A549 (cell line): Measurements from ENCODE around the gene TMEM259. TPM values are rescaled to one million over a fixed set of nuclear protein-coding genes. Genes with fewer than 3 reads are reported as not detected.
A peak's percentile ranks its signal among the peaks of the same experiment; 100 is the strongest.

Experiments used
- ATAC-seq, 2 experiments: fragments of 200-7000 bp in 1 of 2; fragments of >200 bp in 1 of 2; cut with Nextera tagmentation in 1 of 2; cut with Tn5 transposase in 1 of 2; 3 replicates each; pipeline versions ENCODE4 v1.8.0 to v1.9.1; 2018 to 2020; ENCODE audit warnings: mild to moderate bottlenecking in 1 of 2, moderate library complexity in 1 of 2
- CTCF ChIA-PET: fragments of 300-600 bp; sonication (Branson Sonifier 250); formaldehyde crosslinking; extraction: SDS; loops from one replicate; lab custom pipeline; 2021; ENCODE audit warnings: antibody characterized with exemption, inconsistent platforms; lab: Yijun Ruan, JAX
- POLR2A ChIA-PET: fragments of 350-600 bp; formaldehyde crosslinking; extraction: SDS; loops from one replicate; lab custom pipeline; 2021; ENCODE audit warnings: antibody characterized with exemption, inconsistent platforms; lab: Yijun Ruan, JAX
- DNase-seq, 2 experiments: peaks; one replicate each; pipeline versions ENCODE4 v3.0.0 to v3.0.0-alpha.2; 2011 to 2016; ENCODE audit warnings: low read depth in 1 of 2, low spot score in 1 of 2
- FAIRE-seq: peaks from 2 replicates; lab custom pipeline; 2011; peaks lifted over from hg19 to GRCh38; lab: Jason Lieb, UNC
- H3K27ac ChIP-seq, 2 experiments: fragments of >200 bp; sonication (Bioruptor Twin); formaldehyde crosslinking; 3 replicates each; pipeline ENCODE4 v1.5.1; 2016 to 2017
- H3K4me1 ChIP-seq: fragments of >200 bp; sonication (Bioruptor Twin); formaldehyde crosslinking; 3 replicates; pipeline ENCODE4 v1.6.1; 2016
- H3K4me2 ChIP-seq: fragments of >200 bp; sonication (Bioruptor Twin); formaldehyde crosslinking; 3 replicates; pipeline ENCODE4 v1.6.1; 2016
- H3K4me3 ChIP-seq: fragments of >200 bp; sonication (Bioruptor Twin); formaldehyde crosslinking; 3 replicates; pipeline ENCODE4 v1.5.1; 2016
- H3K9me3 ChIP-seq: fragments of >200 bp; sonication (Bioruptor Twin); formaldehyde crosslinking; 3 replicates; pipeline ENCODE4 v1.6.1; 2016
- BHLHE40 ChIP-seq: IDR thresholded peaks from 2 replicates; pipeline ENCODE4 v1.6.1; 2012; ENCODE audit warnings: low read depth, low read length, inconsistent platforms
- CBX8 ChIP-seq: fragments of 200-600 bp; sonication (generic); IDR thresholded peaks from 2 replicates; pipeline ENCODE4 v1.6.1; 2016
- CHD4 ChIP-seq: fragments of 200-600 bp; sonication (generic); IDR thresholded peaks from 2 replicates; pipeline ENCODE4 v1.6.1; 2016; ENCODE audit warnings: antibody characterized with exemption, mild to moderate bottlenecking, borderline replicate concordance
- E2F6 ChIP-seq: IDR thresholded peaks from 2 replicates; pipeline ENCODE4 v1.6.1; 2012; ENCODE audit warnings: low read depth, borderline replicate concordance
- EP300 ChIP-seq, 2 experiments: fragments of >200 bp; sonication (Bioruptor Twin); formaldehyde crosslinking; IDR thresholded peaks; 2 replicates in 1 of 2; 3 replicates in 1 of 2; pipeline ENCODE4 v1.6.1; 2016 to 2017
- FOSL2 ChIP-seq, 2 experiments: fragments of 450-650 bp in 1 of 2; fragments of >200 bp in 1 of 2; sonication (Bioruptor Twin) in 1 of 2; formaldehyde crosslinking; IDR thresholded peaks; 2 replicates each; pipeline versions ENCODE4 v1.5.0 to v1.6.1; 2016 to 2020; ENCODE audit warnings: mild to moderate bottlenecking in 1 of 2, moderate library complexity in 1 of 2
- HEYL ChIP-seq: fragments of 250-450 bp; sonication (Bioruptor Pico); IDR thresholded peaks from 2 replicates; pipeline ENCODE4 v1.8.0; 2021; ENCODE audit warnings: mild to moderate bottlenecking, moderate library complexity
- HOXB5 ChIP-seq: fragments of 250-450 bp; sonication (Bioruptor Pico); IDR thresholded peaks from 2 replicates; pipeline ENCODE4 v1.5.0; 2020; ENCODE audit warnings: mild to moderate bottlenecking, moderate library complexity
- MAX ChIP-seq: IDR thresholded peaks from 2 replicates; pipeline ENCODE4 v1.6.1; 2012
- NFE2L2 ChIP-seq: fragments of 150-350 bp; conservative IDR thresholded peaks from 2 replicates; pipeline ENCODE4 v1.6.1; 2014; ENCODE audit warnings: low read length
- NR3C1 ChIP-seq: fragments of >200 bp; sonication (Bioruptor Twin); formaldehyde crosslinking; IDR thresholded peaks from 3 replicates; pipeline ENCODE4 v1.6.1; 2017
- PBX3 ChIP-seq: IDR thresholded peaks from 2 replicates; pipeline ENCODE4 v1.6.1; 2012
- POLR2AphosphoS2 ChIP-seq: conservative IDR thresholded peaks from 2 replicates; pipeline ENCODE4 v1.6.1; 2012; ENCODE audit warnings: low read length, improper control_type of control experiment, inconsistent platforms
- RAD21 ChIP-seq, 2 experiments: fragments of >200 bp in 1 of 2; sonication (Bioruptor Twin) in 1 of 2; formaldehyde crosslinking in 1 of 2; IDR thresholded peaks in 1 of 2; conservative IDR thresholded peaks in 1 of 2; 2 replicates in 1 of 2; 3 replicates in 1 of 2; pipeline ENCODE4 v1.6.1; 2012 to 2018; ENCODE audit warnings: inconsistent platforms in 1 of 2
- TFCP2L1 ChIP-seq: fragments of 250-450 bp; sonication (Bioruptor Pico); IDR thresholded peaks from 2 replicates; pipeline ENCODE4 v1.5.0; 2021; ENCODE audit warnings: mild to moderate bottlenecking
- WGBS: methylation state at CpG from one replicate; pipeline ENCODE4 v1.1.6; 2017; ENCODE audit errors: missing lambda C conversion rate; 5-methylcytosine and 5-hydroxymethylcytosine counted together
- polyA plus RNA-seq, 4 experiments: library from polyadenylated mRNA; depleted of rRNA in 3 of 4; stranded (reverse); fragments of >200 nt; fragmentation: RNase III in 1 of 4; extraction: RNeasy Plus Mini Kit Qiagen cat#74134 plus additional on column Dnase treatment in 1 of 4; gene quantifications; 2 replicates in 3 of 4; 3 replicates in 1 of 4; pipeline ENCODE4 v1.2.3, GENCODE V29; 2011 to 2017

The TMEM259 gene
- polyA plus RNA-seq, 2 of the 4 experiments (the other 2 are of a cell fraction), result 45.6 to 78.3 TPM

- ChIA-PET CTCF (interaction anchor here (1.5 kb wide), 1 partner anchor 16 kb away, joined by 4 read pairs; no protein-coding TSS in a partner anchor), POLR2A (no interaction called here)
- no peak overlapping the region; the same call in 2 of the 3 replicates for H3K4me3 ChIP-seq
- DNase-seq, result no peak
- H3K4me2 ChIP-seq, result peak overlapping the region; percentile 30; the same call in 1 of the 3 replicates
- no peak overlapping the region for H3K27ac ChIP-seq
- H3K4me1 ChIP-seq, result peaks cover 22% of the 10 kb centered on the region; the same call in 2 of the 3 replicates
- no peak for TF ChIP-seq EP300 (IDR thresholded peaks at IDR 0.05)
- no peak for TF ChIP-seq NR3C1
- TF ChIP-seq FOSL2 (IDR thresholded peaks at IDR 0.05), result no peak
- no peak for TF ChIP-seq FOSL2 (CRISPR knock-in tag; IDR thresholded peaks at IDR 0.05)
- H3K9me3 ChIP-seq, result no peaks in the 10 kb centered on the region
- 20% methylated on average over 6 of the region's 6 CpGs for WGBS
- ATAC-seq, result no peak; a peak in 1 of 6 replicates
- FAIRE-seq, result no peak
Observed at GRCh38 chr19:998064-998463, 22.9 kb downstream of the TMEM259 start.

- DNase-seq (peak in 1 of 2 experiments; percentile 48), ATAC-seq (peak in 1 of 2 experiments; percentile 25; a peak in 3 of 6 replicates), FAIRE-seq (no peak)
- POLR2A ChIA-PET, result interaction anchor here (1.9 kb wide), 1 partner anchor 12 kb away, joined by 6 read pairs; the partner anchor contains the start of gene WDR18
- WGBS, result 34% methylated on average over 19 of the region's 64 CpGs
- peak; percentile 75 for TF ChIP-seq PBX3
- no peak for TF ChIP-seq FOSL2 (IDR thresholded peaks at IDR 0.05)
- peak; percentile 71 for TF ChIP-seq FOSL2 (CRISPR knock-in tag; IDR thresholded peaks at IDR 0.05)
- TF ChIP-seq RAD21 (conservative IDR thresholded peaks at IDR 0.05 in 1 of 2, IDR thresholded peaks at IDR 0.05 in 1 of 2), result no peak
- TF ChIP-seq E2F6, result peak; percentile 46; the same call in 1 of the 2 replicates
- peak; percentile 43; the same call in 1 of the 2 replicates for TF ChIP-seq MAX
- Histone ChIP-seq H3K4me3 (no peak overlapping the region), H3K27ac (peak overlapping the region in 1 of 2 experiments; percentile 32; a peak in 3 of 6 replicates), H3K4me1 (peaks cover 18% of the 10 kb centered on the region; the same call in 2 of the 3 replicates), H3K9me3 (no peaks in the 10 kb centered on the region), H3K4me2 (peak overlapping the region; percentile 63)
- CTCF ChIA-PET, result interaction anchor here (0.6 to 1.8 kb wide), 4 partner anchors 9 to 74 kb away, joined by 3 to 6 read pairs (median 4); partner anchors contain the start of gene WDR18
Observed at GRCh38 chr19:996051-996838, 24.7 kb downstream of the TMEM259 start.

- DNase-seq (no peak), ATAC-seq (peak in 1 of 2 experiments; percentile 7; a peak in 1 of 6 replicates), FAIRE-seq (no peak)
- Histone ChIP-seq H3K4me3 (no peak overlapping the region), H3K27ac (no peak overlapping the region), H3K4me2 (no peak overlapping the region; the same call in 2 of the 3 replicates), H3K9me3 (no peaks in the 10 kb centered on the region), H3K4me1 (peaks cover 14% of the 10 kb centered on the region; the same call in 2 of the 3 replicates)
- no peak for TF ChIP-seq BHLHE40
- no peak for TF ChIP-seq CBX8
- TF ChIP-seq TFCP2L1 (CRISPR knock-in tag), result no peak
- TF ChIP-seq PBX3, result no peak
- no peak for TF ChIP-seq POLR2AphosphoS2
- TF ChIP-seq HOXB5 (CRISPR knock-in tag), result no peak
- TF ChIP-seq HEYL (CRISPR knock-in tag), result no peak
- no peak for TF ChIP-seq CHD4
- no peak for TF ChIP-seq NFE2L2
- CTCF ChIA-PET, result interaction anchor here (1.0 to 1.8 kb wide), 3 partner anchors 11 to 73 kb away, joined by 3 to 6 read pairs (median 3); partner anchors contain the start of gene WDR18
- POLR2A ChIA-PET, result interaction anchor here (1.9 kb wide), 1 partner anchor 11 kb away, joined by 6 read pairs; the partner anchor contains the start of gene WDR18
- 85% methylated on average over 17 of the region's 26 CpGs for WGBS
Observed at GRCh38 chr19:995051-995827, 25.7 kb downstream of the TMEM259 start.
